Neural progenitor cell (in vitro differentiated cells): Measurements from ENCODE around the gene FRAT1. TPM values are rescaled to one million over a fixed set of nuclear protein-coding genes. Genes with fewer than 3 reads are reported as not detected.

ENCODE experiments used
- DNase-seq: peaks from one replicate; pipeline ENCODE4 v3.0.0-alpha.2; 2016; ENCODE audit warnings: low spot score
- H2AFZ ChIP-seq: fragments of 200-600 bp; sonication (generic); replicated peaks from 2 replicates; pipeline ENCODE4 v1.6.1; 2016; ENCODE audit warnings: antibody characterized with exemption
- H3F3A ChIP-seq: fragments of 200-600 bp; sonication (generic); 2 replicates; pipeline ENCODE4 v1.6.1; 2016; ENCODE audit warnings: antibody characterized with exemption, low read depth
- H3K27ac ChIP-seq: fragments of 200-600 bp; sonication (generic); 2 replicates; pipeline ENCODE4 v1.5.1; 2016; ENCODE audit warnings: mild to moderate bottlenecking
- H3K27me3 ChIP-seq: fragments of 200-600 bp; sonication (generic); 2 replicates; pipeline ENCODE4 v1.6.1; 2016; ENCODE audit warnings: mild to moderate bottlenecking, moderate library complexity
- H3K36me3 ChIP-seq: fragments of 200-600 bp; sonication (generic); 2 replicates; pipeline ENCODE4 v1.5.1; 2016
- H3K4me1 ChIP-seq: fragments of 200-600 bp; sonication (generic); 2 replicates; pipeline ENCODE4 v1.6.1; 2016; ENCODE audit warnings: mixed run types
- H3K4me2 ChIP-seq: fragments of 200-600 bp; sonication (generic); 2 replicates; pipeline ENCODE4 v1.6.1; 2016
- H3K4me3 ChIP-seq: fragments of 200-600 bp; sonication (generic); 2 replicates; pipeline ENCODE4 v1.5.1; 2016
- H3K79me2 ChIP-seq: fragments of 200-600 bp; sonication (generic); 2 replicates; pipeline ENCODE4 v1.6.1; 2016; ENCODE audit warnings: low read depth
- H3K9ac ChIP-seq: fragments of 200-600 bp; sonication (generic); 2 replicates; pipeline ENCODE4 v1.6.1; 2016
- H3K9me3 ChIP-seq: fragments of 200-600 bp; sonication (generic); 2 replicates; pipeline ENCODE4 v1.5.1; 2016; ENCODE audit warnings: low read depth
- H4K20me1 ChIP-seq: fragments of 200-600 bp; sonication (generic); 2 replicates; pipeline ENCODE4 v1.6.1; 2016; ENCODE audit warnings: low read depth
- H3K27ac Mint-ChIP-seq: 3 replicates; pipeline ENCODE4 v1.8.0; 2021; ENCODE audit warnings: mixed read lengths
- H3K27me3 Mint-ChIP-seq: 2 replicates; pipeline ENCODE4 v1.8.0; 2022; ENCODE audit warnings: low read depth, mild to moderate bottlenecking, inconsistent platforms, moderate library complexity, mixed read lengths; ENCODE audit not compliant: insufficient read depth
- H3K36me3 Mint-ChIP-seq: 3 replicates; pipeline ENCODE4 v1.8.0; 2021; ENCODE audit warnings: mixed read lengths
- H3K4me1 Mint-ChIP-seq: 3 replicates; pipeline ENCODE4 v1.8.0; 2021; ENCODE audit warnings: mixed read lengths
- H3K4me3 Mint-ChIP-seq: 3 replicates; pipeline ENCODE4 v1.8.0; 2021; ENCODE audit warnings: mild to moderate bottlenecking, moderate library complexity, mixed read lengths
- H3K9me3 Mint-ChIP-seq: 3 replicates; pipeline ENCODE4 v1.8.0; 2020; ENCODE audit warnings: mixed read lengths
- EZH2 ChIP-seq: fragments of 200-600 bp; sonication (generic); IDR thresholded peaks from 2 replicates; pipeline ENCODE4 v1.6.1; 2017; ENCODE audit warnings: antibody characterized with exemption, mild to moderate bottlenecking, moderate library complexity
- EZH2phosphoT487 ChIP-seq: fragments of 200-600 bp; sonication (generic); IDR thresholded peaks from 2 replicates; pipeline ENCODE4 v1.6.1; 2017; ENCODE audit warnings: antibody characterized with exemption
- total RNA-seq: library from RNA; depleted of rRNA; stranded (reverse); fragments of >200 nt; gene quantifications from 2 replicates; pipeline ENCODE4 v1.2.3, GENCODE V29; 2015; ENCODE audit warnings: low replicate concordance
- TF ChIP-seq, protein P1 (sequence below): fragments of 200-600 bp; sonication (generic); IDR thresholded peaks from 2 replicates; pipeline ENCODE4 v1.5.1; 2017; ENCODE audit warnings: antibody characterized with exemption, mild to moderate bottlenecking

Gene FRAT1
- total RNA-seq, 1 donor from 2014 or later = 2.0 TPM

DNA sequence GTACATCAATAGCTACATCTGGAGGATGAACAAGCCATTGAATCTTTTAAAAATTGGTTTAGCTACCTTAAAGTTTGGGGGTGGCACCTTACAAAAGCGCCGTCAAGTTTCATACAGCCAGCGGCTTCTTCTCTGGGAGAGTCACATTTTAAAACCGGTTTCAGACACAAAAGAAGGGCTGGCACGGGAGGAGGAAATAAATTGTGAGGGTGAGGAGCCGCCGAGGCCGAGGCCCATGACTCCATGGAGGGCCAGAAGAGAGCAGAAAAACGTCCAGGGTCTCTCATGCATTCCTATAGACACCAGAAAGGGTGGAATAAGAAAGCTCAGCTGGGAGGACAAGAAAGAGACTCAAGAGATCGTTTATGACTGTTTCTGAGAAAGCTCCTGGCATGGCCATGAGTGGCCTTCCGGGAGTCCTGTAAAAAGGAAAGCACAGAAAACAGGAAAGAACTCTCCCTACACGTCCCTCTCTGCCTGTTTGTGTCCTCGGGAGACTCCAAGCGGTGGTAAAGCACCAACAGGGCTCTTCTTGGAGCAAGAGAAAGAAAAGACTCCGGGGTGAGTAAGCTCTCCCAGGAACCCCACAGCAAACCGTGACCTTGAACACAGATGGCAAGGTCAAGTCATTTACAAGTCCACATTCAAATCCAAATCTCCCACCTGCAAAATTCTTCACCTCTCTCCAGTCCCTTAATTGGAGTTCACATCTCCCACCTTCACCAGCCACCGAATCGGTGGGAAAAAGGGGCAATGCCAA is 13.7 kb downstream of the FRAT1 start:
- Histone ChIP-seq H4K20me1 (peaks cover 50% of the 10 kb centered on the region), H3K4me1 (peaks cover 36% of the 10 kb centered on the region), H3K4me3 (peak overlapping the region; percentile 70), H3K79me2 (peaks cover 57% of the 10 kb centered on the region), H3K27ac (no peak overlapping the region), H3K4me2 (peak overlapping the region; percentile 98), H2AFZ (no peak overlapping the region), H3K36me3 (no peaks in the 10 kb centered on the region), H3K27me3 (no peaks in the 10 kb centered on the region), H3K9ac (no peak overlapping the region), H3F3A (peaks cover 59% of the 10 kb centered on the region), H3K9me3 (no peaks in the 10 kb centered on the region)
- H3K4me3 Mint-ChIP-seq = peak overlapping the region; percentile 90
- peaks cover 4% of the 10 kb centered on the region for H3K36me3 Mint-ChIP-seq
- no peaks in the 10 kb centered on the region for H3K9me3 Mint-ChIP-seq
- TF ChIP-seq EZH2 = no peak
- no peak for TF ChIP-seq EZH2phosphoT487
- TF ChIP-seq, protein P1, sequence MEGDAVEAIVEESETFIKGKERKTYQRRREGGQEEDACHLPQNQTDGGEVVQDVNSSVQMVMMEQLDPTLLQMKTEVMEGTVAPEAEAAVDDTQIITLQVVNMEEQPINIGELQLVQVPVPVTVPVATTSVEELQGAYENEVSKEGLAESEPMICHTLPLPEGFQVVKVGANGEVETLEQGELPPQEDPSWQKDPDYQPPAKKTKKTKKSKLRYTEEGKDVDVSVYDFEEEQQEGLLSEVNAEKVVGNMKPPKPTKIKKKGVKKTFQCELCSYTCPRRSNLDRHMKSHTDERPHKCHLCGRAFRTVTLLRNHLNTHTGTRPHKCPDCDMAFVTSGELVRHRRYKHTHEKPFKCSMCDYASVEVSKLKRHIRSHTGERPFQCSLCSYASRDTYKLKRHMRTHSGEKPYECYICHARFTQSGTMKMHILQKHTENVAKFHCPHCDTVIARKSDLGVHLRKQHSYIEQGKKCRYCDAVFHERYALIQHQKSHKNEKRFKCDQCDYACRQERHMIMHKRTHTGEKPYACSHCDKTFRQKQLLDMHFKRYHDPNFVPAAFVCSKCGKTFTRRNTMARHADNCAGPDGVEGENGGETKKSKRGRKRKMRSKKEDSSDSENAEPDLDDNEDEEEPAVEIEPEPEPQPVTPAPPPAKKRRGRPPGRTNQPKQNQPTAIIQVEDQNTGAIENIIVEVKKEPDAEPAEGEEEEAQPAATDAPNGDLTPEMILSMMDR = no peak
- DNase-seq = peak; percentile 62
- peak overlapping the region; percentile 4 for H3K27ac Mint-ChIP-seq
- H3K4me1 Mint-ChIP-seq = peaks cover 40% of the 10 kb centered on the region
- peaks cover 21% of the 10 kb centered on the region for H3K27me3 Mint-ChIP-seq

DNA sequence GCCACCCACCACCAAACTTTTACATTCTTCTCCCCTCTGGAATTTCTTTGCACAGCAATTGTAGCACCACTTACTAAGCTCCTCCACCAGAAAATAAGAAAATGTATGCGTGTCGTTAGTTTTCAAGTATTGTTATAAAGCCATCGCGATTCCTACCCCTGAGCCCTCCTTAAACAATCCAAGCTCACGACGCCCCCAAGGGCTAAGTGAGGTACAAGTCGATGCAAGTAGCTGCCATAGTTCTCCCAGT is 14.2 kb downstream of the FRAT1 start:
- Mint-ChIP-seq H3K36me3 (peaks cover 3% of the 10 kb centered on the region), H3K4me3 (peak overlapping the region; percentile 90), H3K27me3 (peaks cover 21% of the 10 kb centered on the region), H3K4me1 (peaks cover 44% of the 10 kb centered on the region), H3K27ac (peak overlapping the region; percentile 4), H3K9me3 (no peaks in the 10 kb centered on the region)
- TF ChIP-seq EZH2phosphoT487 (no peak), EZH2 (no peak)
- TF ChIP-seq, protein P1 = peak; percentile 37
- DNase-seq = peak; percentile 62
- peak overlapping the region; percentile 38 for H2AFZ ChIP-seq
- peak overlapping the region; percentile 98 for H3K4me2 ChIP-seq
- no peak overlapping the region for H3K27ac ChIP-seq
- no peaks in the 10 kb centered on the region for H3K9me3 ChIP-seq
- peak overlapping the region; percentile 70 for H3K4me3 ChIP-seq
- H4K20me1 ChIP-seq = peaks cover 52% of the 10 kb centered on the region
- H3K27me3 ChIP-seq = no peaks in the 10 kb centered on the region
- H3K79me2 ChIP-seq = peaks cover 57% of the 10 kb centered on the region
- peaks cover 59% of the 10 kb centered on the region for H3F3A ChIP-seq
- H3K9ac ChIP-seq = peak overlapping the region; percentile 34
- H3K4me1 ChIP-seq = peaks cover 41% of the 10 kb centered on the region
- H3K36me3 ChIP-seq = no peaks in the 10 kb centered on the region

DNA sequence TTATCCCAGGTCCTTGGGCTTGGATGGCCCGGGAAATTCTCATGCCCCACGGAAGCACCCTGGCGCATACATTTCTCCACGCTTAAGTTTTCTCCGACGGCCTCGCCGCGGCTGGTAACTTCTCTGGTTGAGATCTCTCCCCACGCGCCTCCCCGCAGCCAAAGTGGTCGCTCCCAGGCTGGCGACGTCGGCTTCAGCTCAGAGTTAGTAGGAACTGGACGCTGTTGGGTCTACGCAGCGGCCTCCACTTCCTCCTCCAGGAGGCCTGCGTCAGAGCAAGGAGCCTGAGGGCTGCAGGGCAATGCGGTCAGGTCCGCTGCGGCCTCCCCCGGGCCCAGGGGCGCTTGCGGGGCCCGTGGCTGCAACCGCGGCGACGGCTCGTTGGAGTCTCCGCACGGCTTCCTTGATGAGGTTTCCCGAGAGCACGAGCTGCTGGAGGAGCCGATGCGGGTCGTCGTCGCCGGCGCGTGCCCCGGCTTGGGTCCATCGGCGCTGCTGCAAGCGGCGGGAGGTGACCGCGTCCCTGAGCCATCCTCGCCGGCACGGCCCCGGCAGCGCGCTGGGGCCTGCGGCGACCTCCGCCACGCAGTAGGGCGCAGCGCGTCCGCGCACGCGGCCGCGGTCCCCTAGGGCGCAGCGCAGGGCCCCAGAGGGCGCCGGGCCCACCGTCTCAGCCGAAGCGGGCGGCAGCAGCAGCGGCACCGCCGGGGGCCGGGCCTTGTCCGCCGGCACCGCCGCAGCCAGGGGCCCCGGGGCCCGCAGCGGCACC is 14.7 kb downstream of the FRAT1 start:
- H3K4me1 Mint-ChIP-seq = peaks cover 44% of the 10 kb centered on the region
- DNase-seq = peak; percentile 61
- H3K9me3 Mint-ChIP-seq = no peaks in the 10 kb centered on the region
- peaks cover 54% of the 10 kb centered on the region for H3K79me2 ChIP-seq
- H3K36me3 Mint-ChIP-seq = peaks cover 3% of the 10 kb centered on the region
- H3K9me3 ChIP-seq = no peaks in the 10 kb centered on the region
- H3K36me3 ChIP-seq = no peaks in the 10 kb centered on the region
- H3K4me1 ChIP-seq = peaks cover 45% of the 10 kb centered on the region
- TF ChIP-seq, protein P1 = no peak
- peak overlapping the region; percentile 38 for H2AFZ ChIP-seq
- H4K20me1 ChIP-seq = peaks cover 54% of the 10 kb centered on the region
- peaks cover 23% of the 10 kb centered on the region for H3K27me3 Mint-ChIP-seq
- H3K4me3 Mint-ChIP-seq = peak overlapping the region; percentile 90
- peak overlapping the region; percentile 70 for H3K4me3 ChIP-seq
- H3K27ac ChIP-seq = no peak overlapping the region
- H3F3A ChIP-seq = peaks cover 59% of the 10 kb centered on the region
- peak overlapping the region; percentile 4 for H3K27ac Mint-ChIP-seq
- no peaks in the 10 kb centered on the region for H3K27me3 ChIP-seq
- H3K9ac ChIP-seq = peak overlapping the region; percentile 34
- peak overlapping the region; percentile 98 for H3K4me2 ChIP-seq
